Heart right ventricle (tissue), 16 donors: ENCODE data around the gene PEX14. TPM values are rescaled to one million over a fixed set of nuclear protein-coding genes. Genes with fewer than 3 reads are reported as not detected.

Experiments
- ATAC-seq, 8 donors: fragments of 200-7000 bp; cut with Tn5 transposase; one replicate each; pipeline ENCODE4 v1.9.1; 2020; ENCODE audit warnings: mild to moderate bottlenecking in 8 of 8, moderate library complexity in 8 of 8, moderate number of reproducible peaks in 1 of 8
- DNase-seq, 2 donors: peaks; one replicate each; pipeline ENCODE4 v3.0.0-alpha.2; 2020
- H3K27ac ChIP-seq, 10 donors: fragments of 200-600 bp; sonication (generic) in 2 of 10; one replicate each; pipeline versions ENCODE4 v1.5.0 to v1.8.0; 2020 to 2022; ENCODE audit warnings: mild to moderate bottlenecking in 3 of 10
- H3K27me3 ChIP-seq, 7 donors: fragments of 200-600 bp; one replicate each; pipeline ENCODE4 v1.8.0; 2021 to 2022; ENCODE audit warnings: mild to moderate bottlenecking in 2 of 7
- H3K36me3 ChIP-seq, 9 donors: fragments of 200-600 bp; sonication (generic) in 1 of 9; one replicate each; pipeline versions ENCODE4 v1.5.0 to v1.8.0; 2020 to 2022; ENCODE audit warnings: mild to moderate bottlenecking in 2 of 9
- H3K4me1 ChIP-seq, 9 donors: fragments of 200-600 bp; sonication (generic) in 1 of 9; one replicate each; pipeline versions ENCODE4 v1.5.0 to v1.8.0; 2020 to 2022; ENCODE audit warnings: mild to moderate bottlenecking in 4 of 9
- H3K4me3 ChIP-seq, 10 donors: fragments of 200-600 bp; sonication (generic) in 2 of 10; one replicate each; pipeline versions ENCODE4 v1.5.0 to v1.8.0; 2020 to 2022; ENCODE audit warnings: mild to moderate bottlenecking in 7 of 10, moderate library complexity in 2 of 10
- H3K9me3 ChIP-seq, 11 donors: fragments of 200-600 bp in 10 of 11; sonication (generic) in 2 of 11; one replicate each; pipeline versions ENCODE4 v1.5.0 to v1.8.0; 2013 to 2022; ENCODE audit warnings: mild to moderate bottlenecking in 2 of 11, control low read depth in 1 of 11, moderate library complexity in 1 of 11
- CTCF ChIP-seq, 9 donors: fragments of 200-600 bp; sonication (generic) in 2 of 9; IDR thresholded peaks; one replicate each; pipeline versions ENCODE4 v1.5.0 to v1.8.0; 2021 to 2022; ENCODE audit warnings: antibody characterized with exemption in 9 of 9, mild to moderate bottlenecking in 5 of 9, moderate library complexity in 1 of 9
- WGBS, 2 donors: extraction: QIAGEN DNeasy Blood & Tissue Kit; methylation state at CpG; one replicate each; pipeline ENCODE4 v1.1.7; 2013; ENCODE audit warnings: inconsistent platforms in 1 of 2; 5-methylcytosine and 5-hydroxymethylcytosine counted together
- intact Hi-C, 10 donors: fragments of 100-400 bp; cut with DNase I; formaldehyde crosslinking; loops; one replicate each; pipeline versions ENCODE4 v1.11.1 to v1.14.2; 2022
- polyA plus RNA-seq, 2 donors: library from polyadenylated mRNA; stranded (reverse); fragments of 200-250 nt; gene quantifications; one replicate each; pipeline ENCODE4 v1.2.3, GENCODE V29; 2013
- total RNA-seq, 10 donors: library from RNA; stranded (reverse); fragmentation: NEBNext Ultra II Directional in 3 of 10; extraction: Animal tissue kit (Norgen Biotek cat#: 25700) in 3 of 10; gene quantifications; one replicate each; pipeline versions ENCODE4 v1.2.1 to v1.2.4, GENCODE V29; 2021 to 2023
- donor health status: Arrhythmogenic right ventricular cardiomyopathy.
- donor health status: ischemic (EF 13 %, LVEDD 7.1; RV severe dilation, severe dysfunction).
- donor health status: healthy with polysubstance abuse.
- donor health status: DM: no; HTN: yes; CAD: no.
- donor health status: DM: no; HTN: no; CAD: no.
- donor health status: ischemic (EF 25% LVEDD 6.9; RV normal size, moderate dysfunction).
- donor health status: ischemic (EF 25% LVEDD 5.7; RV mildly dilated, moderate dysfunction).
- donor health status: healthy.
- donor health status: DM: yes; HTN: yes; CAD: no.
- donor health status: Ischemic cardiomyopathy.
- donor health status: ischemic (EF 35%, LVEDD 5.7; RV mildly dilated, moderate dysfunction).
- donor health status: nonischemic (EF 11% LVEDD 7.7; RV severe dilation, severe dysfunction).
- donor health status: DM: yes; HTN: yes; CAD: no.
- donor health status: PGD.
- donor health status: ischemic (EF 29% LVEDD 5.4; RV normal size, mild dysfunction).
- donor health status: nonischemic (EF 23%, LVEDD 6.1; RV moderate dilation, normal function).

PEX14 gene
- total and polyA plus RNA-seq, 12 donors: 17.1 to 31.9 (median 21.1) TPM

- intact Hi-C loops: loop anchor here (1.0 to 10.0 kb wide), 10 partner anchors 42 to 803 kb away; partner anchors contain the start of genes DFFA (in 1 of the 10) and PEX14 (in 1 of the 10)
- DNase-seq (no peak), ATAC-seq (peak in 3 of 8 donors; percentile 2 to 12 (median 8))
- peak overlapping the region in 6 of 10 donors; percentile 43 to 81 (median 66) for H3K27ac ChIP-seq
- H3K27me3 ChIP-seq: no peaks in the 10 kb centered on the region
- peak overlapping the region; percentile 52 to 93 (median 75) for H3K4me3 ChIP-seq
- H3K36me3 ChIP-seq: peaks cover 0 to 2% (median 0%) of the 10 kb centered on the region in 9 donors
- TF ChIP-seq CTCF (IDR thresholded peaks at IDR 0.05): no peak
- H3K9me3 ChIP-seq: no peaks in the 10 kb centered on the region
- WGBS, 2 donors: 17 to 22% methylated on average over 16 of the region's 16 CpGs
- H3K4me1 ChIP-seq: peaks cover 0 to 19% (median 13%) of the 10 kb centered on the region in 9 donors
Measured at GRCh38 chr1:10429868-10430215, 44.9 kb upstream of the PEX14 start.

GRCh38 chr1:10430216-10431069, 44.3 kb upstream of the PEX14 start, which contains the start of gene CENPS:
CENPS (plus strand) TSS chr1:10430433; CDS start chr1:10430518, 85 bp downstream.
- 0% methylated on average over 92 to 95 of the region's 95 CpGs for WGBS, 2 donors
- peak; percentile 90 to 92 for DNase-seq
- Histone ChIP-seq H3K36me3 (peaks cover 0 to 6% (median 0%) of the 10 kb centered on the region in 9 donors), H3K4me3 (peak within 1 kb of the TSS; percentile 52 to 93 (median 75)), H3K4me1 (peaks cover 0 to 19% (median 13%) of the 10 kb centered on the region in 9 donors), H3K27ac (peak within 1 kb of the TSS in 9 of 10 donors; percentile 43 to 81 (median 67)), H3K27me3 (no peaks in the 10 kb centered on the region), H3K9me3 (no peaks in the 10 kb centered on the region)
- intact Hi-C loops: loop anchor here in 9 of 10 donors (1.0 to 10.0 kb wide), 8 partner anchors 42 to 803 kb away; partner anchors contain the start of genes DFFA (in 1 of the 9) and PEX14 (in 1 of the 9)
- peak; percentile 92 to 98 (median 96) for TF ChIP-seq CTCF (IDR thresholded peaks at IDR 0.05)
- peak; percentile 96 to 98 (median 98) for ATAC-seq

GRCh38 chr1:10431070-10431730, 43.5 kb upstream of the PEX14 start:
- DNase-seq (no peak), ATAC-seq (peak in 1 of 8 donors; percentile 5)
- Histone ChIP-seq H3K36me3 (peaks cover 0 to 6% (median 0%) of the 10 kb centered on the region in 9 donors), H3K9me3 (no peaks in the 10 kb centered on the region), H3K4me3 (peak overlapping the region; percentile 52 to 93 (median 75)), H3K27ac (peak overlapping the region in 8 of 10 donors; percentile 47 to 81 (median 68)), H3K27me3 (no peaks in the 10 kb centered on the region), H3K4me1 (peaks cover 0 to 19% (median 13%) of the 10 kb centered on the region in 9 donors)
- no peak for TF ChIP-seq CTCF (IDR thresholded peaks at IDR 0.05)
- WGBS, 2 donors: 26% methylated on average over 30 of the region's 30 CpGs
- intact Hi-C loops: loop anchor here in 8 of 10 donors (2.0 to 10.0 kb wide), 6 partner anchors 41 to 804 kb away; partner anchors contain the start of genes DFFA (in 1 of the 8) and PEX14 (in 1 of the 8)
